Smooth muscle cell (in vitro differentiated cells): ENCODE results near the gene IGFL1. TPM values are rescaled to one million over a fixed set of nuclear protein-coding genes. Genes with fewer than 3 reads are reported as not detected.

Source experiments
- DNase-seq: peaks from one replicate; lab custom pipeline; 2025; ENCODE audit not compliant: unreplicated experiment; lab: John Stamatoyannopoulos, UW
- H2AFZ ChIP-seq: fragments of 200-600 bp; sonication (generic); 2 replicates; pipeline ENCODE4 v1.6.0; 2016; ENCODE audit warnings: antibody characterized with exemption, low read depth, mild to moderate bottlenecking
- H3F3A ChIP-seq: fragments of 200-600 bp; sonication (generic); 2 replicates; pipeline ENCODE4 v1.6.0; 2017; ENCODE audit warnings: antibody characterized with exemption, low read depth
- H3K27ac ChIP-seq: fragments of 200-600 bp; sonication (generic); 2 replicates; pipeline ENCODE4 v1.5.1; 2016; ENCODE audit warnings: low read depth, mild to moderate bottlenecking
- H3K27me3 ChIP-seq: fragments of 200-600 bp; sonication (generic); 2 replicates; pipeline ENCODE4 v1.6.1; 2016; ENCODE audit warnings: low read depth, mild to moderate bottlenecking
- H3K36me3 ChIP-seq: fragments of 200-600 bp; sonication (generic); 2 replicates; pipeline ENCODE4 v1.5.1; 2016; ENCODE audit warnings: low read depth
- H3K4me1 ChIP-seq: fragments of 200-600 bp; sonication (generic); 2 replicates; pipeline ENCODE4 v1.5.1; 2016; ENCODE audit warnings: low read depth
- H3K4me2 ChIP-seq: fragments of 200-600 bp; sonication (generic); 2 replicates; pipeline ENCODE4 v1.6.0; 2016; ENCODE audit warnings: mild to moderate bottlenecking
- H3K4me3 ChIP-seq: fragments of 200-600 bp; sonication (generic); 2 replicates; pipeline ENCODE4 v1.5.1; 2016; ENCODE audit warnings: mild to moderate bottlenecking
- H3K79me2 ChIP-seq: fragments of 200-600 bp; sonication (generic); 2 replicates; pipeline ENCODE4 v1.6.0; 2016; ENCODE audit warnings: low read depth, mild to moderate bottlenecking
- H3K9ac ChIP-seq: fragments of 200-600 bp; sonication (generic); 2 replicates; pipeline ENCODE4 v1.6.0; 2016; ENCODE audit warnings: low read depth
- H3K9me3 ChIP-seq: fragments of 200-600 bp; sonication (generic); replicated peaks from 2 replicates; pipeline ENCODE4 v1.5.1; 2016; ENCODE audit warnings: low read depth
- H4K20me1 ChIP-seq: fragments of 200-600 bp; sonication (generic); 2 replicates; pipeline ENCODE4 v1.6.0; 2016; ENCODE audit warnings: low read depth
- WGBS: methylation state at CpG from one replicate; pipeline ENCODE4 v1.1.7; 2016; ENCODE audit warnings: low lambda C conversion rate; 5-methylcytosine and 5-hydroxymethylcytosine counted together
- polyA plus RNA-seq: library from polyadenylated mRNA; unstranded; fragments of >200 nt; fragmentation: Nextera tagmentation; extraction: Ambion mirVana; gene quantifications from 2 replicates; pipeline ENCODE4 v1.2.1, GENCODE V29; 2016
- total RNA-seq: library from RNA; depleted of rRNA; stranded (reverse); fragments of >200 nt; gene quantifications from 2 replicates; pipeline ENCODE4 v1.2.3, GENCODE V29; 2014
- TF ChIP-seq, protein P1 (sequence below): fragments of 200-600 bp; sonication (generic); IDR thresholded peaks from 2 replicates; pipeline ENCODE4 v1.5.1; 2017; ENCODE audit warnings: borderline replicate concordance, mild to moderate bottlenecking, antibody characterized with exemption; ENCODE audit not compliant: insufficient read depth, poor library complexity, severe bottlenecking

The IGFL1 gene
- total and polyA plus RNA-seq, 2 experiments from 2014 or later: not detected

DNA sequence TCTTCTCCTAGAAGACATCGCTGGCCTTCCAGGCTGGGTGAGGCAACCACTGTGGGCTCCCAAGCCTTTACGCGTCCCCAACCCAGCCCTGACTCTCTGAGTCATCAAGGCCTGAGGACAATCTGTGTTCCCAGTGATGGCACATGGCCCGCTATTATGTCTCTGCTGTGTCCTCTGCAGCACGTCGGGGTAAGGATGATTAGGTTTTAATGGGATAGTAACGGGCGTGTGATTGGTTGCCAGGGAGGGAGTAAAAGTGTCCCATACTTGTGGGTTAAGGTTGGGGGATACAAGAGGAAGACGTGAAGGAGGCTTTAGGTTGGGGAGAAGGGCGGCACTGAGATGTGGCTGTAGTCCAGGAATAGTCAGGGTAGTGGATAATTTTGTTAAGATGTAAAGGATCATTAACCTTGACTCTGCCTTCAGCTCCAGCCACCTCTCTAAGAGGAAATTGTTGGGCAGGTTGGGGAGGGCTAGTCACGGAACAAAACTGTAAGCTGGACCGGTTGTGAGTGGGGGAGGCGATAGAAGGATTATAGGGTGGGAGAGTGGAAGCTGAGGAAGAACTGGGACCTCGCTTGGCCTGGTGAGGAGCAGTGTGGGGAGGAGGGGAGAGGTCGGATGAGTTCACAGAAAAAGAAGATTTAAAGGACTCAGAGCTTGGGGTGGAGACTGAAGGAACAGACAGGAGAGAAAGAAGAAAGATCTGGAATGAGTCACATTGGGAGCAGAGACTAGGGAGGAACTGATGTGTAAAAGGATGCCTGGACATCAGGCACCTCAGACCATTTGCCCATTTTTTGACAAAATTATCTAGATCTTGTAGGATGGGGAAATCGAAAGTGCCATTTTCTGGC, 27.9 kb upstream of the IGFL1 start:
- no peak for DNase-seq
- no peak overlapping the region for H3K9ac ChIP-seq
- no peaks in the 10 kb centered on the region for H3K36me3 ChIP-seq
- no peaks in the 10 kb centered on the region for H4K20me1 ChIP-seq
- no peaks in the 10 kb centered on the region for H3K79me2 ChIP-seq
- H3K9me3 ChIP-seq: no peaks in the 10 kb centered on the region
- TF ChIP-seq, protein P1, sequence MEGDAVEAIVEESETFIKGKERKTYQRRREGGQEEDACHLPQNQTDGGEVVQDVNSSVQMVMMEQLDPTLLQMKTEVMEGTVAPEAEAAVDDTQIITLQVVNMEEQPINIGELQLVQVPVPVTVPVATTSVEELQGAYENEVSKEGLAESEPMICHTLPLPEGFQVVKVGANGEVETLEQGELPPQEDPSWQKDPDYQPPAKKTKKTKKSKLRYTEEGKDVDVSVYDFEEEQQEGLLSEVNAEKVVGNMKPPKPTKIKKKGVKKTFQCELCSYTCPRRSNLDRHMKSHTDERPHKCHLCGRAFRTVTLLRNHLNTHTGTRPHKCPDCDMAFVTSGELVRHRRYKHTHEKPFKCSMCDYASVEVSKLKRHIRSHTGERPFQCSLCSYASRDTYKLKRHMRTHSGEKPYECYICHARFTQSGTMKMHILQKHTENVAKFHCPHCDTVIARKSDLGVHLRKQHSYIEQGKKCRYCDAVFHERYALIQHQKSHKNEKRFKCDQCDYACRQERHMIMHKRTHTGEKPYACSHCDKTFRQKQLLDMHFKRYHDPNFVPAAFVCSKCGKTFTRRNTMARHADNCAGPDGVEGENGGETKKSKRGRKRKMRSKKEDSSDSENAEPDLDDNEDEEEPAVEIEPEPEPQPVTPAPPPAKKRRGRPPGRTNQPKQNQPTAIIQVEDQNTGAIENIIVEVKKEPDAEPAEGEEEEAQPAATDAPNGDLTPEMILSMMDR: no peak
- no peaks in the 10 kb centered on the region for H3F3A ChIP-seq
- no peak overlapping the region for H3K4me2 ChIP-seq
- H3K4me1 ChIP-seq: no peaks in the 10 kb centered on the region
- peak overlapping the region; percentile 59 for H3K27ac ChIP-seq
- H2AFZ ChIP-seq: no peak overlapping the region
- no peak overlapping the region for H3K4me3 ChIP-seq
- H3K27me3 ChIP-seq: peaks cover 8% of the 10 kb centered on the region
- WGBS: 74% methylated on average over 16 of the region's 16 CpGs

DNA sequence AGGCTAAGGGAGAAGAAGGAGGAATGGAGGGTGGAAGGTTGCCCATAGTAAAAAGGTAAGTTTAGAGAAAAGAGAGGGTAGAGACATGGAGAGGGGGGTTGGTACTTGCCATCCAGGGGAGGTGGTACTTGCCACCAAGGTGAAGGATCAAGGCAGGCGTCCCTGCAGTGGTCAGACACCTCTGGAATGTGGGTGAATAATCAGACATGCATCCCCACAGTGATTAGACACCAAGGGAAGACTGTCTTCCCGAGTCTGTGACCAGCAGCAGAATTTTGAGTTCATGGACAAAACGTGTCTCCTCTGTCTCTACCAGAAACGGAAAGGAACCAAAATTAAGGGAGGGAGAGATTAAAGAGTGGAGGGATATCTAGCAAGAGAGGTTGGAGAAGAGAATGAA, 27.1 kb upstream of the IGFL1 start:
- Histone ChIP-seq H3K4me3 (no peak overlapping the region), H3K36me3 (no peaks in the 10 kb centered on the region), H3K27ac (peak overlapping the region; percentile 59), H2AFZ (no peak overlapping the region), H4K20me1 (no peaks in the 10 kb centered on the region), H3K27me3 (peaks cover 5% of the 10 kb centered on the region), H3K4me2 (no peak overlapping the region), H3K9ac (no peak overlapping the region), H3F3A (no peaks in the 10 kb centered on the region), H3K4me1 (no peaks in the 10 kb centered on the region), H3K9me3 (no peaks in the 10 kb centered on the region), H3K79me2 (no peaks in the 10 kb centered on the region)
- DNase-seq: no peak
- WGBS: 62% methylated on average over 4 of the region's 4 CpGs
- TF ChIP-seq, protein P1: no peak

DNA sequence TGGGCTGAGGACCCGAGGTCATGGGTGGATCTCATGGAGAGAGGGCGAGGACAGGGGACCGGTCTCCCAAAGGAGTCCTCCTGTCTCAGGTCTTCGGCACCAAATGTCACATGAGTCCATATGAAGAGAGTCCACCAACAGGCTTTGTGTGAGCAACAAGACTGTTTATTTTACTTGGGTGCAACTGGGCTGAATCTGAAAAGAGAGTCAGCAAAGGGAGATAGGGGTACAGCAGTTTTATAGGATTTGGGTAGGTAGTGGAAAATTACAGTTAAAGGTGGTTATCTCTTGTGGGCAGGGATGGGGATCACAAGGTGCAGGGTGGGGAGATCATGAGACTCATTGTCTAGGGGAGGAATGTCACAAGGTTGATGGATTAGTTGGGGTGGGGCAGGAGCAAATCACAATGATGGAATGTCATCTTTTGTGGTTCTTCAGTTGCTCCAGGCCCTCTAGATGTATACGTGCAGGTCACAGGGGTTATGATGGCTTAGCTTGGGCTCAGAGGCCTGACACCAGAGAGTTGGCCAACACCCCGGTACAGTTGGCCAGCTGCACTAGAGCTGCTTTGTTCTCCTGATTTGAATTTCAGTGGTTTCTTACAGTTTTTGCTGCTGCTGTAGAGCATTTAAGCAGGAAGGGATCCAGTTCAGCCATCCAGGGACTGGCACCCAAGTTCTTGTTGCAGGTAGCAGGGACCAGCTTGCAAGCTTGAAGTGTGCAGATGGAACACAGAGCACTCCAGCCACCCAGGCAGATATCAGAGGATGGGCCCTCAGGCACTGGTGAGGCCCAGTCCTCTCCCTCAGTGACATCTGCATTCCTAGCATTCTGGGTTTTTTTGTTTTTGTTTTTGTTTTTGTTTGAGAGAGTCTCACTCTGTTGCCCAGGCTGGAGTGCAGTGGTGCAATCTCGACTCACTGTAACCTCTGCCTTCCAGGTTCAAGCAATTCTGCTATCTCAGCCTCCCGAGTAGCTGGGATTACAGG, 26.4 kb upstream of the IGFL1 start:
- Histone ChIP-seq H3K4me1 (no peaks in the 10 kb centered on the region), H3K9me3 (no peaks in the 10 kb centered on the region), H3K36me3 (no peaks in the 10 kb centered on the region), H3K9ac (no peak overlapping the region), H3F3A (no peaks in the 10 kb centered on the region), H3K27me3 (peaks cover 5% of the 10 kb centered on the region), H4K20me1 (no peaks in the 10 kb centered on the region), H3K4me2 (no peak overlapping the region), H2AFZ (no peak overlapping the region), H3K4me3 (no peak overlapping the region), H3K27ac (peak overlapping the region; percentile 35), H3K79me2 (no peaks in the 10 kb centered on the region)
- DNase-seq: no peak
- TF ChIP-seq, protein P1: no peak
- 89% methylated on average over 8 of the region's 8 CpGs for WGBS
